ENCODE measurements around the gene GDPD5.

DNA sequence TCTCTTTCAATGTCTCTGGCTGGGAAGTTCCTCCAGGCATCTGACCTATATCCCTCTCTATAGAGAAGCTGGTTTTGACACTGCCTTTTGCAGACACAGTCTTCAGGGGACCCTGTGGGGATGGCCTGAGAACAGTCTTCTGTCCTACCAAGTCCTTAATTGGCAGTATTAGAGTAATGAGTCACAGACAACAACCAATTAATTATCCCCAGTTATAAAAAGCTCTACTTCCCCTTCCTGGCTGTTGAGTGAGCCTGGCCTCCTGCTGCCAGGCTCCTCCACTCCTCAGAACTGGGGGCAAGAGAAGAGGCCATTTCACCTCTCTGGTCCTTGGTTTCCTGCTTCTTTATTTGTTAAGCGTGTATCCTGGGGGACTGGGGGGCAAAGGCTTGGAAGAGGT lies 51.5 kb downstream of the GDPD5 start:
- TF ChIP-seq, protein P1, sequence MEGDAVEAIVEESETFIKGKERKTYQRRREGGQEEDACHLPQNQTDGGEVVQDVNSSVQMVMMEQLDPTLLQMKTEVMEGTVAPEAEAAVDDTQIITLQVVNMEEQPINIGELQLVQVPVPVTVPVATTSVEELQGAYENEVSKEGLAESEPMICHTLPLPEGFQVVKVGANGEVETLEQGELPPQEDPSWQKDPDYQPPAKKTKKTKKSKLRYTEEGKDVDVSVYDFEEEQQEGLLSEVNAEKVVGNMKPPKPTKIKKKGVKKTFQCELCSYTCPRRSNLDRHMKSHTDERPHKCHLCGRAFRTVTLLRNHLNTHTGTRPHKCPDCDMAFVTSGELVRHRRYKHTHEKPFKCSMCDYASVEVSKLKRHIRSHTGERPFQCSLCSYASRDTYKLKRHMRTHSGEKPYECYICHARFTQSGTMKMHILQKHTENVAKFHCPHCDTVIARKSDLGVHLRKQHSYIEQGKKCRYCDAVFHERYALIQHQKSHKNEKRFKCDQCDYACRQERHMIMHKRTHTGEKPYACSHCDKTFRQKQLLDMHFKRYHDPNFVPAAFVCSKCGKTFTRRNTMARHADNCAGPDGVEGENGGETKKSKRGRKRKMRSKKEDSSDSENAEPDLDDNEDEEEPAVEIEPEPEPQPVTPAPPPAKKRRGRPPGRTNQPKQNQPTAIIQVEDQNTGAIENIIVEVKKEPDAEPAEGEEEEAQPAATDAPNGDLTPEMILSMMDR (IDR thresholded peaks at IDR 0.05; ENCODE audit: extremely low read depth in 1 of 2, insufficient read depth in 1 of 2, low read depth in 1 of 2, low read length in 2 of 2): no peak
- TF ChIP-seq FOS (IDR thresholded peaks at IDR 0.05; ENCODE audit: borderline replicate concordance, insufficient read depth, low read length): no peak
- no peak for TF ChIP-seq EZH2 (IDR thresholded peaks at IDR 0.05; ENCODE audit: borderline replicate concordance, low read depth, low read length, severe bottlenecking)
- no peak for TF ChIP-seq POLR2A (IDR thresholded peaks at IDR 0.05; ENCODE audit: low read depth, low read length)
- TF ChIP-seq POLR2AphosphoS5 (IDR thresholded peaks at IDR 0.05; ENCODE audit: insufficient read depth, low read depth, low read length): no peak

All from endothelial cell of umbilical vein (primary cell).